MM.1S (cell line): ENCODE results near the gene EMP2.

Source experiments
- DNase-seq: peaks from one replicate; pipeline ENCODE4 v3.0.0-alpha.2; 2015
- H2AFZ ChIP-seq: fragments of 300-600 bp; sonication (generic); 2 replicates; pipeline ENCODE4 v1.6.0; 2016; ENCODE audit warnings: antibody characterized with exemption, low read length
- H3F3A ChIP-seq: fragments of 300-600 bp; sonication (generic); 2 replicates; pipeline ENCODE4 v1.6.1; 2016; ENCODE audit warnings: mild to moderate bottlenecking, antibody characterized with exemption, low read length, moderate library complexity, mixed read lengths; ENCODE audit not compliant: insufficient read depth
- H3K27ac ChIP-seq: fragments of 300-600 bp; sonication (generic); 2 replicates; pipeline ENCODE4 v1.5.1; 2016; ENCODE audit warnings: mild to moderate bottlenecking, low read length
- H3K27me3 ChIP-seq: fragments of 300-600 bp; sonication (generic); replicated peaks from 2 replicates; pipeline ENCODE4 v1.6.0; 2016; ENCODE audit warnings: low read length; ENCODE audit not compliant: insufficient read depth
- H3K36me3 ChIP-seq: fragments of 300-600 bp; sonication (generic); replicated peaks from 2 replicates; pipeline ENCODE4 v1.6.1; 2016; ENCODE audit warnings: mild to moderate bottlenecking, low read length, mixed read lengths; ENCODE audit not compliant: insufficient read depth
- H3K4me1 ChIP-seq: fragments of 300-600 bp; sonication (generic); 2 replicates; pipeline ENCODE4 v1.6.1; 2016; ENCODE audit warnings: low read length, mixed read lengths
- H3K4me2 ChIP-seq: fragments of 300-600 bp; sonication (generic); 2 replicates; pipeline ENCODE4 v1.6.0; 2016; ENCODE audit warnings: low read depth, low read length
- H3K4me3 ChIP-seq: fragments of 300-600 bp; sonication (generic); 2 replicates; pipeline ENCODE4 v1.5.1; 2016; ENCODE audit warnings: low read length, mixed read lengths
- H3K79me2 ChIP-seq: fragments of 300-600 bp; sonication (generic); 2 replicates; pipeline ENCODE4 v1.6.1; 2016; ENCODE audit warnings: mixed run types, low read length, mixed read lengths
- H3K9ac ChIP-seq: fragments of 300-600 bp; sonication (generic); 2 replicates; pipeline ENCODE4 v1.6.1; 2016; ENCODE audit warnings: low read length, mixed read lengths
- H3K9me2 ChIP-seq: fragments of 300-600 bp; sonication (generic); replicated peaks from 2 replicates; pipeline ENCODE4 v1.6.1; 2016; ENCODE audit warnings: mild to moderate bottlenecking, low read length, mixed read lengths; ENCODE audit not compliant: insufficient read depth
- H3K9me3 ChIP-seq: fragments of 300-600 bp; sonication (generic); replicated peaks from 2 replicates; pipeline ENCODE4 v1.6.1; 2016; ENCODE audit warnings: mild to moderate bottlenecking, low read length, mixed read lengths; ENCODE audit not compliant: insufficient read depth
- H4K20me1 ChIP-seq: fragments of 300-600 bp; sonication (generic); 2 replicates; pipeline ENCODE4 v1.6.1; 2016; ENCODE audit warnings: mild to moderate bottlenecking, low read length, moderate library complexity, mixed read lengths; ENCODE audit not compliant: insufficient read depth
- CTCF ChIP-seq: fragments of 300-600 bp; sonication (generic); IDR thresholded peaks from 2 replicates; pipeline ENCODE4 v1.5.1; 2016; ENCODE audit warnings: antibody characterized with exemption, low read length, mixed read lengths
- EZH2 ChIP-seq: fragments of 300-600 bp; sonication (generic); optimal IDR thresholded peaks from 2 replicates; pipeline ENCODE3; 2017; ENCODE audit warnings: low read depth, mild to moderate bottlenecking, antibody characterized with exemption, low read length, mixed read lengths
- EZH2phosphoT487 ChIP-seq: fragments of 300-600 bp; sonication (generic); IDR thresholded peaks from 2 replicates; pipeline ENCODE4 v1.6.1; 2018; ENCODE audit warnings: antibody characterized with exemption, low read length

EMP2 gene

GRCh38 chr16:10525214-10525825 is 55.1 kb downstream of the EMP2 start:
- no peaks in the 10 kb centered on the region for H3K79me2 ChIP-seq
- H3K4me2 ChIP-seq, result no peak overlapping the region
- no peaks in the 10 kb centered on the region for H3K27me3 ChIP-seq
- no peak overlapping the region for H3K27ac ChIP-seq
- no peak for DNase-seq
- no peaks in the 10 kb centered on the region for H3K9me2 ChIP-seq
- no peaks in the 10 kb centered on the region for H4K20me1 ChIP-seq
- no peaks in the 10 kb centered on the region for H3K9me3 ChIP-seq
- no peaks in the 10 kb centered on the region for H3K4me1 ChIP-seq
- TF ChIP-seq CTCF (no peak), EZH2phosphoT487 (no peak), EZH2 (no peak)
- H3K36me3 ChIP-seq, result no peaks in the 10 kb centered on the region
- no peaks in the 10 kb centered on the region for H3F3A ChIP-seq
- H2AFZ ChIP-seq, result no peak overlapping the region
- no peak overlapping the region for H3K9ac ChIP-seq
- no peak overlapping the region for H3K4me3 ChIP-seq

GRCh38 chr16:10522966-10523365 is 57.4 kb downstream of the EMP2 start:
- Histone ChIP-seq H3K79me2 (no peaks in the 10 kb centered on the region), H3F3A (no peaks in the 10 kb centered on the region), H3K4me3 (no peak overlapping the region), H3K9me3 (no peaks in the 10 kb centered on the region), H3K36me3 (no peaks in the 10 kb centered on the region), H3K4me2 (no peak overlapping the region), H4K20me1 (no peaks in the 10 kb centered on the region), H3K9ac (no peak overlapping the region), H2AFZ (no peak overlapping the region), H3K4me1 (no peaks in the 10 kb centered on the region), H3K27me3 (no peaks in the 10 kb centered on the region), H3K9me2 (no peaks in the 10 kb centered on the region), H3K27ac (no peak overlapping the region)
- TF ChIP-seq EZH2phosphoT487 (no peak), EZH2 (no peak), CTCF (no peak)
- DNase-seq, result no peak

- no peak overlapping the region for H3K9ac ChIP-seq
- H3K27ac ChIP-seq, result no peak overlapping the region
- no peaks in the 10 kb centered on the region for H4K20me1 ChIP-seq
- H2AFZ ChIP-seq, result no peak overlapping the region
- H3K4me2 ChIP-seq, result no peak overlapping the region
- no peaks in the 10 kb centered on the region for H3F3A ChIP-seq
- H3K27me3 ChIP-seq, result no peaks in the 10 kb centered on the region
- H3K9me3 ChIP-seq, result no peaks in the 10 kb centered on the region
- H3K36me3 ChIP-seq, result no peaks in the 10 kb centered on the region
- no peak overlapping the region for H3K4me3 ChIP-seq
- no peaks in the 10 kb centered on the region for H3K9me2 ChIP-seq
- no peaks in the 10 kb centered on the region for H3K79me2 ChIP-seq
- DNase-seq, result peak; percentile 59
- H3K4me1 ChIP-seq, result no peaks in the 10 kb centered on the region
- TF ChIP-seq EZH2phosphoT487 (no peak), EZH2 (no peak), CTCF (peak; percentile 88)
Measured at GRCh38 chr16:10521681-10522274, 58.6 kb downstream of the EMP2 start.
